ENCODE measurements around the gene FRS3.

The FRS3 gene

GRCh38 chr6:41724228-41724580, 55.5 kb downstream of the FRS3 start:
- DNase-seq: no peak

- no peak for DNase-seq
These were observed 56.0 kb downstream of the FRS3 start for GRCh38 chr6:41723530-41724227.

GRCh38 chr6:41722969-41723529, 56.7 kb downstream of the FRS3 start:
- no peak for DNase-seq

GRCh38 chr6:41721414-41721813, 58.3 kb downstream of the FRS3 start:
- DNase-seq: no peak

GRCh38 chr6:41720783-41721182, 58.9 kb downstream of the FRS3 start:
- DNase-seq: no peak

GRCh38 chr6:41720262-41720620, 59.5 kb downstream of the FRS3 start:
- DNase-seq: no peak

Measured in effector CD4-positive, alpha-beta T cell (primary cell).